ENCODE measurements around the gene ANKRD28. TPM values are rescaled to one million over a fixed set of nuclear protein-coding genes. Genes with fewer than 3 reads are reported as not detected.

The ANKRD28 gene
- total RNA-seq, 4 donors from 2014 or later, result 25.7 to 44.7 (median 40.9) TPM

DNA sequence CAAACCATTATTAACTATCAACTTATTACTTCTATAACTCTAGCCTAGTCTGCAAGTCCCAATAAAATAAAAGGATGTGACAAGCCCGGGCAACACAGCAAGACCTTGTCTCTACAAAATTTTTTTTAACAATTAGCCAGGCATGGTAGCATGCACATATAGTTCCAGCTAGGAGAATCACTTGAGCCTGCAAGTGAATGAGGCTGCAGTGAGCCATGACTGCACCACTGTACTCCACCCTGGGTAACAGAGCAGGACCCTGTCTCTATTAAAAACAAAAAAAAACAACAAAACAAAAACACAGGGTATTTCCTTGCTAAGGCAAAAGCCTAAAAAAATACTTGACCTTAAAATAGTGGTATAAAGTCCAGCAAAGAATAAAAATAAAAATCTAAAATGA, 31.4 kb downstream of the ANKRD28 start:
- no peak for TF ChIP-seq POLR2A (IDR thresholded peaks at IDR 0.05)
- TF ChIP-seq, protein P1, sequence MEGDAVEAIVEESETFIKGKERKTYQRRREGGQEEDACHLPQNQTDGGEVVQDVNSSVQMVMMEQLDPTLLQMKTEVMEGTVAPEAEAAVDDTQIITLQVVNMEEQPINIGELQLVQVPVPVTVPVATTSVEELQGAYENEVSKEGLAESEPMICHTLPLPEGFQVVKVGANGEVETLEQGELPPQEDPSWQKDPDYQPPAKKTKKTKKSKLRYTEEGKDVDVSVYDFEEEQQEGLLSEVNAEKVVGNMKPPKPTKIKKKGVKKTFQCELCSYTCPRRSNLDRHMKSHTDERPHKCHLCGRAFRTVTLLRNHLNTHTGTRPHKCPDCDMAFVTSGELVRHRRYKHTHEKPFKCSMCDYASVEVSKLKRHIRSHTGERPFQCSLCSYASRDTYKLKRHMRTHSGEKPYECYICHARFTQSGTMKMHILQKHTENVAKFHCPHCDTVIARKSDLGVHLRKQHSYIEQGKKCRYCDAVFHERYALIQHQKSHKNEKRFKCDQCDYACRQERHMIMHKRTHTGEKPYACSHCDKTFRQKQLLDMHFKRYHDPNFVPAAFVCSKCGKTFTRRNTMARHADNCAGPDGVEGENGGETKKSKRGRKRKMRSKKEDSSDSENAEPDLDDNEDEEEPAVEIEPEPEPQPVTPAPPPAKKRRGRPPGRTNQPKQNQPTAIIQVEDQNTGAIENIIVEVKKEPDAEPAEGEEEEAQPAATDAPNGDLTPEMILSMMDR (IDR thresholded peaks at IDR 0.05), result no peak
- intact Hi-C loops (cut with DNase I; ENCODE audit: low total_unique reads), result no loop called here
- DNase-seq (ENCODE audit: low spot score in 2 of 2), result no peak
- no peak overlapping the region for H3K4me3 ChIP-seq (ENCODE audit: low read depth, poor library complexity, severe bottlenecking)
- 96 to 97% methylated on average over 1 of the region's 1 CpG for WGBS, 2 donors

DNA sequence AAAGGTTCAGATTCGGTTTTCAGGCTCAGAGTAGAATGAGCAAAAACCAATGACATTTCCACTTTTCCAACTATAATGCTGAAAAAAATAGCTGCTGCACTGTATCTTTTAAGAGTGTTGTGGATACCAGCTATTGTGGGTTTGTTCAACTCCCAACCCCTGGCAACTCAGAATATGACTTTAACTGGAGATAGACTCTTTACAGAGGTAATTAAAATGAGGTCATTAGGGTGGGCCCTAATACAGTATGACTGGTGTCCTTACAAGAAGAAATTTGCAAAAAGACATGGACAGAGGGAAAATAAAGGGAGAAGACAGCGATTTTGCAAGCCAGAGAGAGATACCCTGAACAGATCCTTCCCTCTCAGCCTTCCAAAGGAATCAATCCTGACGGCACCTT, 39.5 kb downstream of the ANKRD28 start:
- DNase-seq (ENCODE audit: low spot score in 2 of 2), result no peak
- intact Hi-C loops (cut with DNase I; ENCODE audit: low total_unique reads), result no loop called here
- no peak overlapping the region for H3K4me3 ChIP-seq (ENCODE audit: low read depth, poor library complexity, severe bottlenecking)
- no peak for TF ChIP-seq POLR2A (IDR thresholded peaks at IDR 0.05)
- TF ChIP-seq, protein P1 (IDR thresholded peaks at IDR 0.05), result no peak
- 75 to 79% methylated on average over 3 of the region's 3 CpGs for WGBS, 2 donors

DNA sequence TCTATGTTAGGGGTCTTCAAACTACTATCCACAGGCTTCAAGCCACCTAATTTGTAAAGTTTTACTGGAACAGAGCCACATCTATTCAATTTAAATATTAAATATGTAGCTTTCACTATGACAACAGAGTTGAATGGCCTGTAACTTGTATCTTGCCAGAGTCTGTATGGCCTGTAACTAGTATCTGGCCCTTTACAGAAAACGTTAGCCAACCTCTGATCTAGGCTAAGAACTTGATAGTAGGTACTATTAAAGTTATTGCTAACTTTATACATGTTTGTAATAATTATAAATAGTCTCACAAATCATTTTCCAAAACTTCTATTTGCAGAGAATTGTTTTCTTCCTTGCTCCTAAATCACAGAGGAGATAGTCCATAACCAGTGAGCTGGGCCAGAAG, 40.0 kb downstream of the ANKRD28 start:
- DNase-seq (ENCODE audit: low spot score in 2 of 2), result no peak
- H3K4me3 ChIP-seq (ENCODE audit: low read depth, poor library complexity, severe bottlenecking), result no peak overlapping the region
- no peak for TF ChIP-seq POLR2A (IDR thresholded peaks at IDR 0.05)
- TF ChIP-seq, protein P1 (IDR thresholded peaks at IDR 0.05), result no peak
- intact Hi-C loops (cut with DNase I; ENCODE audit: low total_unique reads), result no loop called here
- 84 to 97% methylated on average over 1 of the region's 1 CpG for WGBS, 2 donors

DNA sequence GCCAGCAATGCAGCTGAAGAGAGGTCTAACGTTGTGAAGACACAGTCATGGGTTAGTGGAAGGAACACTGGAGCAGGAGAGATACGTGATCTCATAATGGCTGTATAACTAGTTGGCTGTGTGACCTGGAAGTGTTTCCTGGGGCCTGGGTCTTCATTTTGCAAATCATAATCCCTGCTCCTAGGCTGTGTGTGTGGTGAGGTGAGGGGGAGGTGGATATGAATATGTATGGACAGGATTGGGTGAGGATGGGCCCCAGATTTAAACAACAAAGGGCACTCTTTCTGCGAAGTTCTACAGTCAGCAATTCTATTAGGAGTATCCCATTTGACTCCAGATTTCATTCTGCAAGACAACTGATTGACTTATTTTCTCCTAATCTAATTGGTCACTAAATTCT, 41.3 kb downstream of the ANKRD28 start:
- H3K4me3 ChIP-seq (ENCODE audit: low read depth, poor library complexity, severe bottlenecking), result no peak overlapping the region
- DNase-seq (ENCODE audit: low spot score in 2 of 2), result no peak
- intact Hi-C loops (cut with DNase I; ENCODE audit: low total_unique reads), result no loop called here
- WGBS, 2 donors, result 79 to 85% methylated on average over 3 of the region's 3 CpGs
- TF ChIP-seq POLR2A (IDR thresholded peaks at IDR 0.05), result no peak
- TF ChIP-seq, protein P1 (IDR thresholded peaks at IDR 0.05), result no peak

DNA sequence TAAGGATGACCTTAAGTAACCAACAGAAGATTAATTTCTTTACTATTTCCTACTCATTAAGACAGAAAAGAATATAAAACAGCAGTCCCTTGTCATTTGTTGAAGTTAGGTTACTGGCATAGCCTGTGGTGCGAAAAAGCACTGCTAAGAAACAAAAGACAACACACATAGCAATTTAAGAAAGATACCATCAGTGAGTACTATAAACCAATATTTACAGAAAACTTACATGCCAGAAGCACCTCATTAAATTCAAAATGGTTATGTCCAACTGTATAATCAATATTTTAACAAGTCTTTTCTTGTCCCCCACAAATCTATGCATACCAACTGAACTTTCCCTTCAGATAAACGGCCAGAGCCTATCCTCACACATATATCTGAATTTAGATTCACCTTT, 42.0 kb downstream of the ANKRD28 start:
- intact Hi-C loops (cut with DNase I; ENCODE audit: low total_unique reads), result no loop called here
- 61 to 65% methylated on average over 2 of the region's 2 CpGs for WGBS, 2 donors
- TF ChIP-seq, protein P1 (IDR thresholded peaks at IDR 0.05), result no peak
- TF ChIP-seq POLR2A (IDR thresholded peaks at IDR 0.05), result no peak
- no peak for DNase-seq (ENCODE audit: low spot score in 2 of 2)
- no peak overlapping the region for H3K4me3 ChIP-seq (ENCODE audit: low read depth, poor library complexity, severe bottlenecking)

DNA sequence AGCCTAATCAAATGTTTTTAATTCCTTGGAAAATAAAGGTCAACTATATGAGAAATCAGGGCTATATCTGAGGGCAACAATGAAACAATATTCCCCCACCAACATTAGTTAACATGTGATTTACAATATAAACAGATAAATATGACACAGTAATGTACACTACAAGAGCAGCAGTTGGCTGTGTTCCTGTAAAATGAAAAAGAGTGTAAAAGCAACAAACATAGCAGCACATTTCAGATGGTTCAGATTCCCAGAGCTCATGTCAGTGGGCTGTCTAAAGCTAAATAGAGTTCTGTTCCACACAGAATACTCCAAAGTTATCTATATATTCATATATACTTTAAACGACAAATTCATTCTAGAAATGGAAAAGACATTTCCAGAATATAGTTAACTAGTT, 42.6 kb downstream of the ANKRD28 start:
- TF ChIP-seq, protein P1 (IDR thresholded peaks at IDR 0.05), result no peak
- no peak for TF ChIP-seq POLR2A (IDR thresholded peaks at IDR 0.05)
- WGBS, 2 donors, result 79 to 82% methylated on average over 1 of the region's 1 CpG
- H3K4me3 ChIP-seq (ENCODE audit: low read depth, poor library complexity, severe bottlenecking), result no peak overlapping the region
- no peak for DNase-seq (ENCODE audit: low spot score in 2 of 2)
- intact Hi-C loops (cut with DNase I; ENCODE audit: low total_unique reads), result no loop called here
